Tracheal epithelial cell (primary cell): Measurements from ENCODE around the gene MNDA. TPM values are rescaled to one million over a fixed set of nuclear protein-coding genes. Genes with fewer than 3 reads are reported as not detected.

ENCODE experiments used
- total RNA-seq: library from RNA; depleted of rRNA; stranded (reverse); fragments of >200 nt; gene quantifications from 2 replicates; pipeline ENCODE4 v1.2.1, GENCODE V29; 2014

The MNDA gene
- not detected in 2 replicates for total RNA-seq

GRCh38 chr1:158830904-158831507, at the start of gene MNDA:
TSS of gene MNDA (plus strand) at chr1:158831351. CDS start at chr1:158842154, 10,803 bp downstream.

Other genes with a start within 250 kb of the MNDA start
- gene OR10Z1, start 226.1 kb upstream of the MNDA start, total RNA-seq, result not detected in 2 replicates
- gene SPTA1, start 144.6 kb upstream of the MNDA start, total RNA-seq, result not detected in 2 replicates
- not detected in 2 replicates for gene OR6K2, start 130.7 kb upstream of the MNDA start, total RNA-seq
- under 0.01 TPM in 1 of 2 replicates, not detected in the other for gene OR6K3, start 110.6 kb upstream of the MNDA start, total RNA-seq
- not detected in 2 replicates for gene OR6K6, start 76.6 kb upstream of the MNDA start, total RNA-seq
- gene OR6N1, start 59.2 kb upstream of the MNDA start, total RNA-seq, result not detected in 2 replicates
- not detected in 2 replicates for gene OR6N2, start 50.1 kb upstream of the MNDA start, total RNA-seq
- gene PYHIN1, start 100.2 kb downstream of the MNDA start, total RNA-seq, result 0.48 TPM in 1 of 2 replicates, not detected in the other
- gene IFI16, start 178.6 kb downstream of the MNDA start, total RNA-seq, result 31.6 and 65.9 TPM in 2 replicates
- gene AIM2, start 245.4 kb downstream of the MNDA start, total RNA-seq, result not detected in 2 replicates